HG03060 (cell line): Measurements from ENCODE around the gene SIGLEC1.

Source experiments
- ATAC-seq: cut with Tn5 transposase; IDR thresholded peaks from one replicate; pipeline ENCODE4 v1.9.1; 2021; ENCODE audit warnings: low read depth, moderate number of reproducible peaks; ENCODE audit not compliant: unreplicated experiment

The SIGLEC1 gene

GRCh38 chr20:3729378-3729777 is 17.0 kb upstream of the SIGLEC1 start:
- no peak for ATAC-seq

GRCh38 chr20:3728876-3729275 is 16.5 kb upstream of the SIGLEC1 start:
- ATAC-seq: no peak

- no peak for ATAC-seq
Observed at GRCh38 chr20:3728354-3728753, 16.0 kb upstream of the SIGLEC1 start.

DNA sequence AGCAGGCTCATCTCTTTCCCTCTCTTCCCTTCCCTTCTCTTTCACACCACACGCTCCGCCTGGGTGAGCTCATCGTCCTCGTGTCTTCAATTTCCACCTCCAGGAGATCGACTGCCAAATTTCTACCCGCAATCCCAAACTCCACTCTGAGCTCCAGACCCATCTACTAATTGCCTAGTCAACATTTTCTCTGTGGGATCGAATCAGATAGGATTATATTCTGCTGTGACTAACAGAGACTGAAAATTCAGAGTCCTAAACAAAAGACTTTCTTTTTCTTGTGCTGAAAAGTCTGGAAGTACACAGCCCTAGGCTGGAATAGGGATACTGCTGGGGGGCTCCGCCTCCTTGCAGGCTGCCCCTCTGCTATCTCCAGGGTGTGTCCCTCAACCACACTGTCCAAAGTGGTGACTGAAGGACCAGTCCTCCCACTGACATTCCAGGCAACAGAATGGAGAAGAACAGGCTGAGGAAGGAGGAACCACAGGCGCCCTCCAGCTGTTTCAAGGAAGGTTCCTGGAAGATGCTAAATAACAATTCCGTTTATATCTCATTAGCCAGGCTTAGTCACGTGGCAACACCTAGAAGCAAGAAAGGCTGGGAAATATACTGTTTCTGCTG is 15.1 kb upstream of the SIGLEC1 start:
- no peak for ATAC-seq

DNA sequence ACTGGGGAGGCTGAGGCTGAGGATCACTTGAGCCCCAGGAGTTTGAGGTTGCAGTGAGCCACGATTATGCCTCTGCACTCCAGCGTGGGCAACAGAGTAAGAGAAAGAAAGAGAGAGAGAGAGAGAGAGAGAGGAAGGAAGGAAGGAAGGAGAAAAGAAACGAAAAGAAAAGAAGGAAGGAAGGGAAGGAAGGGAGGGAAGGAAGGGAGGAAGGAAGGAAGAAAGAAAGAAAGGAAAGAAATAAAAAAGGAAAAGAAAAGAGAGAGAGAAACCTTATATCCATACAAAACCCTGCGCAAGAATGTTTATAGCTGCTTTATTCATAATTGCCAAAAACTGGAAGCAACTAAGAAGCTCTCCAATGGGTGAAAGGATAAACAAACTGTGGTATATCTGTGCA is 12.0 kb upstream of the SIGLEC1 start:
- no peak for ATAC-seq

GRCh38 chr20:3723284-3723683 is 10.9 kb upstream of the SIGLEC1 start:
- no peak for ATAC-seq

GRCh38 chr20:3721912-3722311 is 9.5 kb upstream of the SIGLEC1 start:
- ATAC-seq: no peak

GRCh38 chr20:3720626-3721025 is 8.2 kb upstream of the SIGLEC1 start:
- ATAC-seq: no peak

- ATAC-seq: no peak
Observed at GRCh38 chr20:3720068-3720467, 7.7 kb upstream of the SIGLEC1 start.

DNA sequence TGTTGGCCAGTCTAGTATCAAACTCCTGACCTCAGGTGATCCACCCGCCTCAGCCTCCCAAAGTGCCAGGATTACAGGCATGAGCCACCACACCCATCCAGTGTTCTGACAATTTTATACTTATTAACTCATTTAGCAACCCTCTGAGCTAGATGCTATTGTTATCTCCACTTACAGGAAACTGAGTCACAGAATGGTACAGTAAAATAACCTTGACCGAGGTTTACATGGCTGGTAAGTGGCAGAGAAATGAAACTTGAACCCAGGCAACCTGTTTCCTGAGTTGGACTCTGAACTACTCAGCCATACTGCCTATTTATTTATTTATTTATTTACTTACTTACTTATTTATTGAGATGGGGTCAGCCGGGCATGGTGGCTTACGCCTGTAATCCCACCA is 6.6 kb upstream of the SIGLEC1 start:
- no peak for ATAC-seq

DNA sequence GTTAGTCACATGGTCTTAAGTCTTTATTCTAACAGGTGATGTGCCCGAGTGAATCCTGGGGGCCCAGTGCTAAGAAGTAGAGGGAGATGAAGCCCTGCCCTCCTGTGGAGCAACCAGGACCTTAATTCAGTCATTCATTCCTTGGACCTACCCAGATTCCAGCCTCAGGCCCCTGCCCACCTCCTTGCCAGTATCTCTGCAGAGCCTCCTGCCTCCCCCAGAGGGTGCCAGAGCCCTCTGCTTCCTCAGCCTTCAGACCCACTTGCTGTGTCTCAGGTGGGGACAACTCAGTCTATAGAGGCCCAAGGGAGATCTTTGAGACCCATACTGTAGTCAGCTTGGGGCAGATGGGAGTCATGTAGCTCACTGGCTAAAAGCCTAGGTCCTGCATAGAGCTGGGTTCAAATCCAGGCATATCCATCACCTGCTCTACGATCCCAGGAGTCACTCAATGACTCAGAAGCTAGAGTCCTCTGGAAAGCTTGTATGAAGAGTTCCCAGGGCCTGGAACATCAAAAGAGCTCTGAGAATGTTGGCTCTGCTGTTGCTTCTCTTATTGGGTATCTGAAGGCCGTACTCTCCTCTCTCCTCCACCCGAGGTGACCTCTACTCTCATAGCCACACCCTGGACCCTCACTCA is 3.9 kb upstream of the SIGLEC1 start:
- no peak for ATAC-seq

DNA sequence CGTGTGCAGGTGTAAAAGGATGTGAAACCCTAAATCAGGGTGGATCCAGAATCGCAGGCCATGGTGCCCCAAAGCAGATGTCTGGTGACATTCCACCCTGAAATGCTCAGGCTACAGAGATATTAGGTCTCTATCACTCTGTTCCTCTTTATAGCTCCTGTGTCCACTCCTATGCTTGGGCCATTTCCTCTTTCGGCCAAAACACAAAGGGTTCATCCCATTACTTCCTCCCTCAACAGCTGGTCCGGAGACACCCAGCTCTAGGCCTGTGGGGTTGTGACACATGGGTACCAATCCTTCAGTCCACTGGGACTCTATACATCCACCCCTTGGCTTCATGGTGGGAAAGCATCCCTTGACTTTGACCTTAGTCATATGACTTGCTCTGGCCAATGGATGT is 1.7 kb upstream of the SIGLEC1 start:
- ATAC-seq: no peak

GRCh38 chr20:3711484-3711941 is 887 bp downstream of the SIGLEC1 start:
- no peak for ATAC-seq

GRCh38 chr20:3710703-3711483 is 1.5 kb downstream of the SIGLEC1 start:
- ATAC-seq: no peak

GRCh38 chr20:3710011-3710466 is 2.4 kb downstream of the SIGLEC1 start:
- ATAC-seq: no peak

DNA sequence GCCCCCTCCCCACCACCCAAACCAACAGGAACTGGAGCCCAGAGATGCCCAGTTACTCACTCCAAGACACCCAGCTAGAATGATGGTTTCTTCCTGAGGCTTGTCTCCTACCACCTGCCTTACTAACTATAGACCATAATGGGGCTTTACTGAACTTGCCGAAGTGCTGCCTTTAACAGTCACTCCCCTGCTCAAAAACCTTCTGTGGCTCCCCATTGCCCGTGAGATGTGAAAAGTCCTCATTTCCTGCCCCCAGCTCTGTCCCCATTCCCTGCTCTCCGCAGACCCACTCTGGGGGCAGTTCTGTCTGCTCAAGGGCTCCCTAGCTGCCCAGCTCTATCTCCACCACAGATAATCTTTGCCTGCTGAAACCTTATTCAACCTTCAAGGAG is 4.9 kb downstream of the SIGLEC1 start:
- ATAC-seq: no peak

GRCh38 chr20:3706774-3707507 is 5.5 kb downstream of the SIGLEC1 start:
- ATAC-seq: no peak

DNA sequence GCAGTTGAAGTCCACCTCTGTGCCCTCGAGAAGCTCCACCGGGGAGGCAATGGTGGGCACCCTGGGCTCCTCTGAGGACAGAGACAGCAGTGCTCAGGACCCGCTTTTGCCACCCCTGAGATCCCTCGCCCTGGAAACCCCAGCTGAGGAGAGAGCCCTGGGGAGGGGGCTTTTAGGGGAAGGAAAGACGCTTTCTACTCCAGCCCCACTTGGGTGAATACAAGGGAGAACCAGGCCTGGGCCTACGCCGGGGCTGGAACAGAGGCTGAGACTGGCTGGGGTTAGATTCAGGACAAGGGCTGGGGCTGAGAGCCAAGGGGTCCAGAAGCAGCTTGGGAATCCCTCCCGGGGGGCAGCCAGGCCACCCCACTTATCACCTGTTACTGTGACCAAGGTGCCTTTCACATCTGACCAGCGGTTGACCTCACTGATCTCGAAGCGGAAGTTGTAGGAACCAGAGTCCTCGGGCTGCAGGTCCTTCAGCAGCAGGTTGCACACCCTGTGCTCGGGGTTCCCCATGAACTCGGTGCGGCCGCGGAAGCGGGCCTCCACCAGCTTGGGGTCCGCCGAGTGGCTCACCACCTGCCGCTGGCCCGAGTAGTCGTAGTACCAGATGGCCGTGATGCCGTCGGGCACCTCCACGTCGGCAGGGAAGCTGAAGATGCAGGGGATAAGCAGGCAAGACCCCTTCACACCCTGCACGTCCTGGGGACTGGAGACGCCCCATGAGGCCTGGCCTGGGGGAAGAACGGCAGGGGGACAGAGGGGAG is 6.2 kb downstream of the SIGLEC1 start:
- ATAC-seq: no peak

DNA sequence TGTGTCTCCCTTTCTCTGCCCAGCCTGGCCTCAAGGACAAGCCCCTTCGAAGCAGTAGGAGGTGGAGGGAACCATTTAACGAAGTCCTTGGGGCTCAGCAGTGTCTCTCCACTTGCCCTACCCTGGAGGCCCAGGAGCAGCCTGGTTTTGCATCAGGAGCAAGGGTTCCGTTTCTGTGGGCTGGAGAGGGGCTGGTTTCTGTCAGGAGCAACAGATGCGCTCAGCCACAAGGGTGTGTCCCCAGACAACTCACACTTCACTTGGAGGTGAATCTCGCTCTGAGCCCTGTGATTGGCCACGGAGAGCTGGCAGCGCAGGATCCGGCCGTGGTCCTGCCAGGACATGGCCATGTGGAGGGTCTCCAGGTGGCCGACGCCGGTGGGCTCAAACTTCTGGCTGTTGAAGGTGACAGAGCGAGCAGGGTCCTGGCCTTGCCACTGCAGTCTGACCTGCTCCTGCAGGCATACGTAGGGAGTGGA is 6.9 kb downstream of the SIGLEC1 start:
- no peak for ATAC-seq

- no peak for ATAC-seq
Observed at GRCh38 chr20:3704087-3704486, 8.3 kb downstream of the SIGLEC1 start.
